Esophagus squamous epithelium (tissue), 4 donors: ENCODE data around the gene TRPT1.

ENCODE experiments used
- POLR2A ChIP-seq, 4 donors: fragments of 450-650 bp; IDR thresholded peaks; one replicate each; pipeline ENCODE4 v1.6.1; 2017; ENCODE audit warnings: antibody characterized with exemption in 4 of 4, mild to moderate bottlenecking in 4 of 4, moderate library complexity in 3 of 4
- TF ChIP-seq, protein P1 (sequence below), 6 experiments: fragments of 450-650 bp in 4 of 6; fragments of 200-600 bp in 2 of 6; sonication (generic) in 2 of 6; IDR thresholded peaks; one replicate each; pipeline ENCODE4 v1.5.1; 2016 to 2019; ENCODE audit warnings: antibody characterized with exemption in 6 of 6, mild to moderate bottlenecking in 4 of 6, moderate library complexity in 4 of 6

DNA sequence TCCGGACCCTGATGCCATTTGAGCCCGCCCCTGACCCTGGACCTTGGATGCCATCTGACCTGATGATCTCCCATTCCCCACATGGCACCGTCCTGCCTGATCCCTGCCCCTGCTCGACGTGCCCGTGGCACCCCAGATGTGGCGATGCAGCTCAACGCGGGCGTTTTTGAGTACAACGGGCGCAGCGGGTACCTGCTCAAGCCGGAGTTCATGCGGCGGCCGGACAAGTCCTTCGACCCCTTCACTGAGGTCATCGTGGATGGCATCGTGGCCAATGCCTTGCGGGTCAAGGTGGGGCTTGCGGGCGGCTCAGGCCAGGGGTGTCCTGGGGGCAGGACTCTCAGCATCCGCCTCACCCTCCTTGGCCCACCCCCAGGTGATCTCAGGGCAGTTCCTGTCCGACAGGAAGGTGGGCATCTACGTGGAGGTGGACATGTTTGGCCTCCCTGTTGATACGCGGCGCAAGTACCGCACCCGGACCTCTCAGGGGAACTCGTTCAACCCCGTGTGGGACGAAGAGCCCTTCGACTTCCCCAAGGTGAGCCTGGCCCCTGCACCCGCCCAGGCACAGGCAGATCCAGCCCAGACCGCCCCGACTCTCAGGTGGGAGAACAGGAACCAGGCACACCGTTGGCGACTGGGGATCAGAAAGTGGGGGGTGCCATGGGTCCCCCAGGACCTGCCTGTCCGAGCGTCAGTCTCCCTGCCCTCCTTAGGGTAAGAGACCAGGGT lies 36.5 kb upstream of the TRPT1 start:
- TF ChIP-seq POLR2A (IDR thresholded peaks at IDR 0.05), result no peak
- TF ChIP-seq, protein P1, sequence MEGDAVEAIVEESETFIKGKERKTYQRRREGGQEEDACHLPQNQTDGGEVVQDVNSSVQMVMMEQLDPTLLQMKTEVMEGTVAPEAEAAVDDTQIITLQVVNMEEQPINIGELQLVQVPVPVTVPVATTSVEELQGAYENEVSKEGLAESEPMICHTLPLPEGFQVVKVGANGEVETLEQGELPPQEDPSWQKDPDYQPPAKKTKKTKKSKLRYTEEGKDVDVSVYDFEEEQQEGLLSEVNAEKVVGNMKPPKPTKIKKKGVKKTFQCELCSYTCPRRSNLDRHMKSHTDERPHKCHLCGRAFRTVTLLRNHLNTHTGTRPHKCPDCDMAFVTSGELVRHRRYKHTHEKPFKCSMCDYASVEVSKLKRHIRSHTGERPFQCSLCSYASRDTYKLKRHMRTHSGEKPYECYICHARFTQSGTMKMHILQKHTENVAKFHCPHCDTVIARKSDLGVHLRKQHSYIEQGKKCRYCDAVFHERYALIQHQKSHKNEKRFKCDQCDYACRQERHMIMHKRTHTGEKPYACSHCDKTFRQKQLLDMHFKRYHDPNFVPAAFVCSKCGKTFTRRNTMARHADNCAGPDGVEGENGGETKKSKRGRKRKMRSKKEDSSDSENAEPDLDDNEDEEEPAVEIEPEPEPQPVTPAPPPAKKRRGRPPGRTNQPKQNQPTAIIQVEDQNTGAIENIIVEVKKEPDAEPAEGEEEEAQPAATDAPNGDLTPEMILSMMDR (IDR thresholded peaks at IDR 0.05), result no peak
